Activated naive CD4-positive, alpha-beta T cell treated with anti-CD3 and anti-CD28 coated beads for 36 hours (primary cell): ENCODE data around the gene ALDH8A1. TPM values are rescaled to one million over a fixed set of nuclear protein-coding genes. Genes with fewer than 3 reads are reported as not detected.
A peak's percentile ranks its signal among the peaks of the same experiment; 100 is the strongest.
"Not testable (repeated sequence)": the region's sequence is repeated elsewhere in the genome, so short reads cannot be mapped to it uniquely, and the experiment has no call there.

Experiments used
- CTCF ChIA-PET: fragments of 350-600 bp; sonication (Branson Sonifier 250); formaldehyde crosslinking; loops from one replicate; lab custom pipeline; 2021; ENCODE audit warnings: antibody characterized with exemption; lab: Charles Lee
- DNase-seq: peaks from one replicate; pipeline ENCODE4 v3.0.0-alpha.2; 2020
- H3K27ac Mint-ChIP-seq: one replicate; pipeline ENCODE4 v1.8.0; 2021; ENCODE audit warnings: mild to moderate bottlenecking, mixed read lengths
- H3K27me3 Mint-ChIP-seq: one replicate; pipeline ENCODE4 v1.8.0; 2021; ENCODE audit warnings: low read depth, mixed read lengths
- H3K36me3 Mint-ChIP-seq: one replicate; pipeline ENCODE4 v1.8.0; 2021; ENCODE audit warnings: low read depth, mixed read lengths
- H3K4me1 Mint-ChIP-seq: one replicate; pipeline ENCODE4 v1.8.0; 2021; ENCODE audit warnings: low read depth, mixed read lengths
- H3K4me3 Mint-ChIP-seq: one replicate; pipeline ENCODE4 v1.8.0; 2021; ENCODE audit warnings: mild to moderate bottlenecking, moderate library complexity, mixed read lengths
- H3K9me3 Mint-ChIP-seq: one replicate; pipeline ENCODE4 v1.8.0; 2021; ENCODE audit warnings: mixed read lengths
- intact Hi-C: fragments of 100-400 bp; cut with micrococcal nuclease; formaldehyde crosslinking; loops from one replicate; pipeline ENCODE4 v1.15.1; 2023
- total RNA-seq, 2 experiments: library from RNA; stranded (reverse); gene quantifications; one replicate each; pipeline ENCODE4 v1.2.3, GENCODE V29; 2021

Gene ALDH8A1
- total RNA-seq, 2 experiments from 2014 or later: 0.24 TPM; not detected in 1

DNA sequence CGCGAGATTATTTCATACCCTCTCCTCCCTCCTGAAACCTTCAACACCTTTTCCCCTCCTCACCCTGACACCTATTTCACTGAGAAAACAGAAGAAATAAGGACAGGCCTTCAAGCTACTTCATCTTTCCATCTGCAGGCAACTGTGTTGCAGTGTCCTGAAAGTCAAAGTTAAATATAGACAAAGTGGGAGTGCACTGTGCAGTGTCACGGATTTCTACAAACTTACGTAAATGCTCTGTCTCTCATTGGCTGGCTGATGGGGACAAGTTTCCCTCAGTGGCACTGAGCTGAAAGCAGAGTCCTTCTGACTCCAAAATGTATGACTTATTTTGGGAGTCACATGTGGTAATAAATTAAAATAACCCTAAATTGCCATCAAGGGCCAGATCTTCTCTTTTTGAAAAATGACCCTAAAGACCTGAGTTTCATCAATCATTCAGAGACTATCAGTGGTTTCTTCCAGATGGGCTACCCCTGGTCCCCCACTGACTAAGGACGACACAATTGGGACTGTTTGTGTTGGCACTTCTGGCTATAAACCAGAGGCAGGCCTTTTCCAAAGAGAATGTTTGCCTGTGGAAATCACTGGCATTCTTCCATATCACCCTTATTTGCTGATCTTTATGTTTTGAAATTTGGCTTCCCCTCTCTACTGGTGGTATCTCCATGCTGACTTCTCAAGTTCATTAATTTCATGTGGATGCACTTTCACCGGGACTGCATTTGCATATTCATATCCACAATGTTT is 21.6 kb downstream of the ALDH8A1 start:
- no peak for DNase-seq
- intact Hi-C loops: no loop called here
- Mint-ChIP-seq H3K27me3 (no peaks in the 10 kb centered on the region), H3K4me1 (no peaks in the 10 kb centered on the region), H3K4me3 (no peak overlapping the region), H3K27ac (no peak overlapping the region), H3K36me3 (no peaks in the 10 kb centered on the region), H3K9me3 (no peaks in the 10 kb centered on the region)
- CTCF ChIA-PET: interaction anchor here (2.1 kb wide), 1 partner anchor 12 kb away, joined by 9 read pairs; no protein-coding TSS in a partner anchor

DNA sequence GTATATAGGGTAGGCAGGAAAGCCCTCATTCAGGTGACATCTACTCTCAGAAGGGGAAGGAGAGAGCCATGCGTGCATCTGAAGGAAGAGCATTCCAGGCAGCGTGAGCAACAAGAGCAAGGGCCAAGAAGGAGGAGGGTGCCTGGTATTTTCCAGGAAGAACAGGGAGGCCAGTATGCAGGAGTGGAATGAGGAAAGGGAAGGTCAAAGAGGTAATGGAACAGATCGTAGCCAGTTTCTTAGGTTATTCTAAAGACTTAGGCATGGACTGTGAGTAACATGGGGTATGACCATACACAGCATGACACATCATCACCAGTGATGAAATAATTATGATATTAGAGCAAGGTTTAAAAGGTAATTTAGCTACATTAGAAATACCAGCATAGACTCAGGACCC is 24.1 kb downstream of the ALDH8A1 start:
- no peak for DNase-seq
- Mint-ChIP-seq H3K4me1 (no peaks in the 10 kb centered on the region), H3K27me3 (no peaks in the 10 kb centered on the region), H3K27ac (no peak overlapping the region), H3K4me3 (no peak overlapping the region), H3K36me3 (no peaks in the 10 kb centered on the region), H3K9me3 (no peaks in the 10 kb centered on the region)
- CTCF ChIA-PET: interaction anchor here (0.8 to 1.1 kb wide), 2 partner anchors 9 to 15 kb away, joined by 3 to 13 read pairs; no protein-coding TSS in a partner anchor
- intact Hi-C loops: no loop called here

DNA sequence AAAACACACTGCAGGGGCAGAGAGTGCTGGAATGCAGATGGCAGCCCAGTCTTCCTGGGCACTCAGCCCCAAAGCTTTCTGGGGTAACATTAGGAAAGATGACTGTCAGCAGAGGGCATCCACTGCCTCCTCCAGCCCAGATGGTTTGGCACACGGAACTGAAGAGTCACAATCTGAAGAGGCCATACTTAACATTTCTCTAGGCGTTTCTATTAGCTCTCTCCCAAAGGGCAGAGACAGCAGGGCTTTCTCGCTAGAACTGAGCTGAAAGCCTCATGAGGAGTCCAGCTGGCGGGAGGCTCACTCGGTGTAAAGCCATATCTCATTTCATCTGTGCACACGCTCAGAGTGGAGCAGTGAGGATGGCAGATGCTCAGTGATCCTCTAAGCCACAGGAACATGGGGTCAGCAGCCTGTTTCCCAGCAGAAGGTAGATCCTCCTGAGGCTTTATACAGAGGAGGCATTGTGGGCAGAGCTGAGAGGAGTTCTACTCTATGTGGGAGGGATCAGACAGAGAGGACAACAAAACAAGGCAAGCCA is 28.1 kb downstream of the ALDH8A1 start:
- intact Hi-C loops: no loop called here
- CTCF ChIA-PET: interaction anchor here (0.5 to 5.5 kb wide), 2 partner anchors 18 to 758 kb away, joined by 3 to 28 read pairs; no protein-coding TSS in a partner anchor

GRCh38 chr6:134921276-134921675 is 28.6 kb downstream of the ALDH8A1 start:
- H3K4me3 Mint-ChIP-seq: no peak overlapping the region
- H3K27ac Mint-ChIP-seq: no peak overlapping the region
- DNase-seq: no peak
- no peaks in the 10 kb centered on the region for H3K9me3 Mint-ChIP-seq
- no peaks in the 10 kb centered on the region for H3K4me1 Mint-ChIP-seq
- no peaks in the 10 kb centered on the region for H3K27me3 Mint-ChIP-seq
- CTCF ChIA-PET: interaction anchor here (5.5 kb wide), 1 partner anchor 18 kb away, joined by 28 read pairs; no protein-coding TSS in a partner anchor
- intact Hi-C loops: no loop called here
- no peaks in the 10 kb centered on the region for H3K36me3 Mint-ChIP-seq

More for the DNA sequence above, 28.1 kb downstream of the ALDH8A1 start:
- no peaks in the 10 kb centered on the region for H3K27me3 Mint-ChIP-seq
- no peaks in the 10 kb centered on the region for H3K9me3 Mint-ChIP-seq
- DNase-seq: no peak
- H3K4me3 Mint-ChIP-seq: no peak overlapping the region
- H3K27ac Mint-ChIP-seq: no peak overlapping the region
- no peaks in the 10 kb centered on the region for H3K36me3 Mint-ChIP-seq
- H3K4me1 Mint-ChIP-seq: no peaks in the 10 kb centered on the region

- H3K36me3 Mint-ChIP-seq: no peaks in the 10 kb centered on the region
- no peak for DNase-seq
- no peak overlapping the region for H3K27ac Mint-ChIP-seq
- intact Hi-C loops: no loop called here
- H3K4me1 Mint-ChIP-seq: no peaks in the 10 kb centered on the region
- CTCF ChIA-PET: interaction anchor here (0.5 to 5.5 kb wide), 2 partner anchors 19 to 31 kb away, joined by 5 to 28 read pairs; no protein-coding TSS in a partner anchor
- H3K27me3 Mint-ChIP-seq: no peaks in the 10 kb centered on the region
- H3K9me3 Mint-ChIP-seq: no peaks in the 10 kb centered on the region
- no peak overlapping the region for H3K4me3 Mint-ChIP-seq
Observed at GRCh38 chr6:134920422-134920821, 29.5 kb downstream of the ALDH8A1 start.

DNA sequence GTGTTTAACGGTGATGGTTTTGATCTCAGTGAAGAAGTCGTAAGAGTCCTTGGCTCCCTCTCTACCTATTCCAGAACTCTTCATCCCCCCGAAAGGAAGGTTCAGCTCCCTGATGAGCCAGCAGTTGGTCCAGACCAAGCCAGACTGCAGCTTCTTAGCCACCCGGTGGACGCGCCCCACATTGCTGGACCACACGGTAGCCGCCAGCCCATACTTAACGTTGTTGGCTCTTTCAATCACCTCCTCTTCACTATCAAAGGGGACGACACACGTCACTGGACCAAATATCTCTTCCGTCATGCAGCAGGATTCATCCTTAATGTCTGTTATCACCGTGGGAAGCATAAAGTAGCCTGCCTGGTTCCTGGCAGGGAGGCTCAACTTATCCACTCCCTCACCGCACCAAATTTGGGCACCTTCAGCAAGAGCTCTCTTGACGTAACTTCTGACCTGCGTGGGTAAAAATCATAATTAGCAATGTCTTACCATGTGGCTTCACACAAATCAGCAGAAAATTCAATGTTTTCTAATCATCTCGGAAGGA is 31.4 kb downstream of the ALDH8A1 start:
- CTCF ChIA-PET: interaction anchor here (0.6 to 5.5 kb wide), 4 partner anchors 21 to 762 kb away, joined by 3 to 28 read pairs (median 4); no protein-coding TSS in a partner anchor
- Mint-ChIP-seq H3K27ac (no peak overlapping the region), H3K9me3 (no peaks in the 10 kb centered on the region), H3K4me3 (no peak overlapping the region), H3K4me1 (no peaks in the 10 kb centered on the region), H3K27me3 (no peaks in the 10 kb centered on the region), H3K36me3 (no peaks in the 10 kb centered on the region)
- DNase-seq: no peak
- intact Hi-C loops: no loop called here

DNA sequence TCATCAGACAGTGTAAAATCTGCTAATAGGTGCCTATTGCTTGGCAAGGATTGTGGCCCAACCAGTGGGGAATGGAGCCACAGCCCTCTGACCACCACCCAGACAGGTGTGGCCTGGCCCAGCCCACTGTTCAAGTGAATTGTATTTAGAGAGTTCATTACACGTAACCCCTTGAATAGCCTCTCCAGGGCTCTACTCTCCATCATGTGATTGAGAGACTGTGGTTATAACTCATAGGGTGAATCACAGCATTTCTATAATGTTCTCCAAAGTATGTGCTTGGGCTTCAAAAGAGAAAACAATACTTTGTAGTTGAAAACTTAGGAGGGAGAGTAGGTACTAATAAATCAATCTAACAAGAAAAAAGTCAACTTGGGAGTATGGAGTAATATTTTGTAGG is 38.4 kb downstream of the ALDH8A1 start:
- H3K27me3 Mint-ChIP-seq: no peaks in the 10 kb centered on the region
- intact Hi-C loops: no loop called here
- CTCF ChIA-PET: no interaction called here
- no peak overlapping the region for H3K27ac Mint-ChIP-seq
- DNase-seq: no peak
- H3K9me3 Mint-ChIP-seq: no peaks in the 10 kb centered on the region
- no peaks in the 10 kb centered on the region for H3K4me1 Mint-ChIP-seq
- no peak overlapping the region for H3K4me3 Mint-ChIP-seq
- H3K36me3 Mint-ChIP-seq: no peaks in the 10 kb centered on the region

- CTCF ChIA-PET: no interaction called here
- Mint-ChIP-seq H3K36me3 (no peaks in the 10 kb centered on the region), H3K27ac (no peak overlapping the region), H3K27me3 (no peaks in the 10 kb centered on the region), H3K9me3 (no peaks in the 10 kb centered on the region), H3K4me3 (no peak overlapping the region), H3K4me1 (no peaks in the 10 kb centered on the region)
- intact Hi-C loops: no loop called here
- no peak for DNase-seq
Observed at GRCh38 chr6:134910593-134910935, 39.3 kb downstream of the ALDH8A1 start.

- Mint-ChIP-seq H3K4me1 (no peaks in the 10 kb centered on the region), H3K27ac (no peak overlapping the region), H3K27me3 (no peaks in the 10 kb centered on the region), H3K4me3 (no peak overlapping the region), H3K36me3 (no peaks in the 10 kb centered on the region), H3K9me3 (no peaks in the 10 kb centered on the region)
- intact Hi-C loops: no loop called here
- DNase-seq: no peak
- CTCF ChIA-PET: no interaction called here
Observed at GRCh38 chr6:134909701-134910592, 40.0 kb downstream of the ALDH8A1 start.

DNA sequence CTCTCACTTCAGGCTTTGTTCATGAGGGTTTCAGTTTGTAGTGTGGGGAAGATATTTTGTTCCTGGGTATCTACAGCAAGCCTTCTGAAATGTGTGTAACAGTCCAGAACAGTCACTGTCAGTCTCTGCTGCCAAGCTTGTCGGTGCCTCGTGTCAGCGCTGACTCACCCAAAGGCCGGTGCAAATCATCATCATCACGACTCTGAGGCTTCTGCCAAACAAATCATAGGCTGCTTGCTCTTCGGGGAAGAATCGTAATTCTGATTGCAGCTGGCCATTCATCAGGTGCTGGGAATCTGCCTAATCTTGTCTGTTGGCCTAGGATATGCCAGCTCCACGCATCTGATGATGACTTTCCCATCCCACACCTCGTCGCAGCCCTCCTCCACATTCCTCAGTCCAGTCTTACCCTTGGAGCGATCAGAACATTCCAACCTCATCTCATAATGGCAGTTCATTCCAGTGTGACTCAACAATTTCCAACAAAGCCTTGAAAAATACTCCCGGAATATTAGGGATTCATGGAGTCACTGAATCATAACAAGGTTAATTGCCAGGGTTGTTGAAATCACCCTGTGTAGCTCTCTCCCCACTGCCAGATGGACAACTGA is 40.9 kb downstream of the ALDH8A1 start:
- DNase-seq: peak; percentile 21
- intact Hi-C loops: no loop called here
- H3K4me3 Mint-ChIP-seq: no peak overlapping the region
- H3K36me3 Mint-ChIP-seq: no peaks in the 10 kb centered on the region
- H3K27me3 Mint-ChIP-seq: no peaks in the 10 kb centered on the region
- H3K9me3 Mint-ChIP-seq: no peaks in the 10 kb centered on the region
- no peak overlapping the region for H3K27ac Mint-ChIP-seq
- no peaks in the 10 kb centered on the region for H3K4me1 Mint-ChIP-seq
- CTCF ChIA-PET: interaction anchor here (0.8 kb wide), 1 partner anchor 31 kb away, joined by 3 read pairs; no protein-coding TSS in a partner anchor

- CTCF ChIA-PET: interaction anchor here (0.7 kb wide), 1 partner anchor 793 kb away, joined by 3 read pairs; no protein-coding TSS in a partner anchor
- H3K4me3 Mint-ChIP-seq, H3K9me3 Mint-ChIP-seq, intact Hi-C loops, H3K4me1 Mint-ChIP-seq, H3K27ac Mint-ChIP-seq, H3K36me3 Mint-ChIP-seq, DNase-seq, H3K27me3 Mint-ChIP-seq: not testable (repeated sequence)
Observed at GRCh38 chr6:134904731-134905130, 45.2 kb downstream of the ALDH8A1 start.
